ENCODE measurements around the gene IFIT1. TPM values are rescaled to one million over a fixed set of nuclear protein-coding genes. Genes with fewer than 3 reads are reported as not detected.

IFIT1 gene
- total RNA-seq, 1 donor from 2014 or later = 2.4 TPM

GRCh38 chr10:89454561-89455347, 62.3 kb downstream of the IFIT1 start:
- TF ChIP-seq CTCF (conservative IDR thresholded peaks at IDR 0.05) = no peak
- Mint-ChIP-seq H3K4me1 (no peaks in the 10 kb centered on the region), H3K4me3 (no peak overlapping the region), H3K9me3 (no peaks in the 10 kb centered on the region), H3K27me3 (ENCODE audit: low read depth) (peaks cover 2% of the 10 kb centered on the region), H3K36me3 (ENCODE audit: low read depth) (no peaks in the 10 kb centered on the region), H3K27ac (ENCODE audit: unreplicated experiment) (no peak overlapping the region)
- no peak for DNase-seq (ENCODE audit: low read depth, low spot score)

Other genes with a start within 250 kb of the IFIT1 start
- gene CH25H, start 185.3 kb upstream of the IFIT1 start, total RNA-seq = not detected in 2 replicates
- 37.2 and 38.1 TPM in 2 replicates for gene LIPA, start 140.8 kb upstream of the IFIT1 start, total RNA-seq
- gene IFIT2, start 90.6 kb upstream of the IFIT1 start, total RNA-seq = 0.09 and 0.12 TPM in 2 replicates
- gene IFIT3, start 64.6 kb upstream of the IFIT1 start, total RNA-seq = 1.3 and 1.8 TPM in 2 replicates
- not detected in 2 replicates for gene IFIT1B, start 14.6 kb upstream of the IFIT1 start, total RNA-seq
- gene IFIT5, start 21.9 kb downstream of the IFIT1 start, total RNA-seq = 12.9 and 13.9 TPM in 2 replicates
- gene SLC16A12, start 143.0 kb downstream of the IFIT1 start, total RNA-seq = not detected in 2 replicates